Suprapubic skin (tissue), 3 donors: ENCODE data around the gene DYNC2H1.

Experiments
- CTCF ChIP-seq, 2 donors: fragments of 200-600 bp in 1 of 2; fragments of 450-650 bp in 1 of 2; sonication (generic) in 1 of 2; IDR thresholded peaks; one replicate each; pipeline ENCODE4 v1.5.1; 2016 to 2019; ENCODE audit warnings: antibody characterized with exemption in 2 of 2, mild to moderate bottlenecking in 1 of 2, moderate library complexity in 1 of 2
- POLR2A ChIP-seq, 2 donors: fragments of 450-650 bp; IDR thresholded peaks; one replicate each; pipeline ENCODE4 v1.6.1; 2017; ENCODE audit warnings: antibody characterized with exemption in 2 of 2, mild to moderate bottlenecking in 2 of 2, moderate library complexity in 2 of 2

- TF ChIP-seq CTCF (IDR thresholded peaks at IDR 0.05) (no peak), POLR2A (IDR thresholded peaks at IDR 0.05) (no peak)
Observed at GRCh38 chr11:103354656-103355055, 245.4 kb downstream of the DYNC2H1 start.
